GM12874 (cell line): ENCODE results near the gene GPR39.

Experiments
- TF ChIP-seq, protein P1 (sequence below): IDR thresholded peaks from 2 replicates; pipeline ENCODE4 v1.5.1; 2011; ENCODE audit warnings: low read depth, mild to moderate bottlenecking, control low read depth, low read length, moderate library complexity; ENCODE audit not compliant: insufficient read depth

The GPR39 gene

DNA sequence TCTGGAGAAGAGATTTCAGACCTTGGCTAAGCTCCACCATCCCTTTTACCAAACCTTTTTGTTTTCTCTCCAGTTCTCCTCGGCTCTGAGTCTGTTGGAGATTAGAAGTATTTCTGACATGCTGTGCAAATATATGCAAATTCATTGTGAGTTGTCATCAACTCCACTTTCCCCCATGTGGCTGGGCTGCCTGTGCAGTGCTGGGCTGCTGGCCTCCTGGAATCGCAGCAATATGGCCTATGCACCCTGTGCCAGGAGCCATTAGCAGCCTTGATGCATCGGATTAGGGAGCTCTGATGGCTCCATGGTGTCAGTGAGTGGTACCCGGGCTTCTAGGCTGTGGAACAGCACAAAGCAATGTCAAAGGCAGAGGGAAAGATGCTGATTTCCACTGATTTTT lies 80.0 kb downstream of the GPR39 start:
- TF ChIP-seq, protein P1, sequence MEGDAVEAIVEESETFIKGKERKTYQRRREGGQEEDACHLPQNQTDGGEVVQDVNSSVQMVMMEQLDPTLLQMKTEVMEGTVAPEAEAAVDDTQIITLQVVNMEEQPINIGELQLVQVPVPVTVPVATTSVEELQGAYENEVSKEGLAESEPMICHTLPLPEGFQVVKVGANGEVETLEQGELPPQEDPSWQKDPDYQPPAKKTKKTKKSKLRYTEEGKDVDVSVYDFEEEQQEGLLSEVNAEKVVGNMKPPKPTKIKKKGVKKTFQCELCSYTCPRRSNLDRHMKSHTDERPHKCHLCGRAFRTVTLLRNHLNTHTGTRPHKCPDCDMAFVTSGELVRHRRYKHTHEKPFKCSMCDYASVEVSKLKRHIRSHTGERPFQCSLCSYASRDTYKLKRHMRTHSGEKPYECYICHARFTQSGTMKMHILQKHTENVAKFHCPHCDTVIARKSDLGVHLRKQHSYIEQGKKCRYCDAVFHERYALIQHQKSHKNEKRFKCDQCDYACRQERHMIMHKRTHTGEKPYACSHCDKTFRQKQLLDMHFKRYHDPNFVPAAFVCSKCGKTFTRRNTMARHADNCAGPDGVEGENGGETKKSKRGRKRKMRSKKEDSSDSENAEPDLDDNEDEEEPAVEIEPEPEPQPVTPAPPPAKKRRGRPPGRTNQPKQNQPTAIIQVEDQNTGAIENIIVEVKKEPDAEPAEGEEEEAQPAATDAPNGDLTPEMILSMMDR: no peak

DNA sequence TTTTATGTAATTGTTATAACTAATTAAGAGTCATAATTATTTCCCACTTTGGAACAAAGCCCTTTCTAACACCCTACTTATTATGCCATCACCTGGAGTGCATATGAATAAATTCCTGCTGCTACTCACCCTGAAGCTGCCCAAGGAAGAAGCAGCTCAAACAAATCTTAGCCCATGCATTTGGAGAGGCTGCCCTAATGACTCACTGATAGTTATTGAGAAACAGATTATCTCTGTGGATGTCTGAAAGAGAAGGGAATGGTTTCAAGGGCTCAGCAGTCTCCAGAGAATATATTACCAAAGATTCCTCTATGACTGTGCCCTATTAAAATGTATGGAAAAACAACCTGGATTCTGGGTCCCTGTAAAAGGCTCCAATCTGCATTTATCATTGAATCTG lies 81.0 kb downstream of the GPR39 start:
- TF ChIP-seq, protein P1: no peak

DNA sequence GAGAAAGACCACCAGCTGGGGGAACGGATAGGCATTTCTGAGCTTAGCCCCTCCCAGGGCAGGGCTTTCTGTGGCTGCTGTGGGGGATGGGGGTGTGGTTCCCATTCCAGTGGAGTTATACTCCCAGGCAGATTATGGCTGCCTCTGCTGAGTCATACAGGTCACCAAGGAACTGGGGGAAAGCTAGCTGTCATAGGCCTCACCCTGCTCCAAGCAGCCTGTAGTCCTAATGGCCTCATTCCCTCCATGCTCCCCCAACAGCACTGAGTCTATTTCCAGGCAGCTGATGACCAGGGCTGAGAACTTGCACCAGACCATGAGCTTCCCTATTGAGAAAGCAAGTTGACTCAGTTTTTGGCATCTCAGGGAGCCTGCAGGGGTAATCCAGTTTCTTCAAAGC lies 87.1 kb downstream of the GPR39 start:
- TF ChIP-seq, protein P1: no peak

DNA sequence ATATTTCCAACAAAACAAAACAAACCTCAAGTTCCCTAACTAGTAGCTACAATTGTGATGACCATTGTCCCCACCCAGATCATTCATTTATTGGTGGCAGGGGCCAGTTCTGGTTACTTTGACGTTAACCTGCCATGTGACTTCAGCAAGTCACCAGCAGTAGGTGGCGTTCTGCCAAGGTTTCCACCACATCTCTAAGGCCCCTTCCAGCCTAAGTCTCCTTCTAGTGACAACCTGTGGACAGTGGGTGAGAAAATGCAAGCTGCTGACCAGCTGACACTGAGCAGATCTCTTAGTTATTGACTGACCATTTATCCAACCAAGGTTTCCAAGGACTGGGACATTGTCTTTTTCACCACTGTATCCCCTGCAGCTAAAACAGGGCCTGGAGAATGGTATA lies 98.4 kb downstream of the GPR39 start:
- TF ChIP-seq, protein P1: no peak

DNA sequence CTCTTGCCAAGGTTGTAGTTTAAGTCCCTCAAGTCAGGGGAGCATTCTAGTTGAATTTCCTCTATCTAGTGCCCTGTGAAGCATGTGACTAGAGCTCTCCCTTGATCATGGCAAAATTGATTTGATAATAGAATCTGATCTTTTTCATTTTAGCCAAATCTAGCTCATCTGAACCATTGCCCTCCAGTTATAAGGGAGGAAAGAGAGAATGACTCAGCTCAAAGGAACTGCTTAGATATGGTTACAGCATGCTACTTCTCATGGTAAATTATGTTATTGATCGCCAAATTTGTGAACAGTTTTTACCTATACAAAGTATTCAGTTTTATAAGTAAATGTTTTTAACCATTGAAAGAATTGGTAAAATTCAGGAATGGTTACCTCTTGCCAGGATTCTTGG lies 100.8 kb downstream of the GPR39 start:
- TF ChIP-seq, protein P1: no peak

DNA sequence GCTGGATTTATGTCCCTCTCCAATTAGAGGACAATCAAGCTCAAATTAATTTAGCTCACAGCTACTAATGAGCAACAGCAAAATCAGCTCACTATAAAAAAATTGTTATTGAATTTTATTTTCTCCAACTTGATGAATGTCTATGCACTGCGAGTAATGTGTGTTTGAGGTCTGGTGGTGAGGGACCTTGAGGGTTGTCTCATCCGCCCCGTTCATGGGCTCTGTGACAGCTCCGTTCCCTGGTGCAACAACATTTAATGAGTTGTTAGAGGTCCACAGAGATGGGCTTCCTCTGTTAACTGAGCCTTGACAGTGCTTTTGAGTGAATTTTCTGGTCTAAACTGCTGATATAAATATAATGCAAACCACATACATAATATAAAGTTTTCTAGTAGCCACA lies 101.7 kb downstream of the GPR39 start:
- TF ChIP-seq, protein P1: no peak

DNA sequence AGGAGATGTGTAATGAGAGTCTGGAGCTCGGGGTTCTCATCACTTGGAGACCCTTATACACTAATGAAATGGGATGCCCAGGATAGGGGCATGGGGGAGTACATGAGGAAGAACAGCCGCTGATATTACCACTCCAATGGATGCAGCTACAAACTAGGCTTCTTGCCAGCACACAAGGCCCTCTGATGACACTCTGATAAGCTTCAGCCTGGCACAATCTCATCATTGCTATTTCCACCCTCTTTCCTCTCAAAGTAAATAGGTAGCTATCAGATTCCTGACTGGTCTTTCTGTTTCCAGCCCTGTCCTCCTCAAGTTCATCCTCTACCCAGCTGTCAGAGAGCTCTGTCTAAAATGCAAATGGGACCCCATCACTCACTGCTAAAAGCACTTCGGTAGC lies 103.0 kb downstream of the GPR39 start:
- TF ChIP-seq, protein P1: no peak

DNA sequence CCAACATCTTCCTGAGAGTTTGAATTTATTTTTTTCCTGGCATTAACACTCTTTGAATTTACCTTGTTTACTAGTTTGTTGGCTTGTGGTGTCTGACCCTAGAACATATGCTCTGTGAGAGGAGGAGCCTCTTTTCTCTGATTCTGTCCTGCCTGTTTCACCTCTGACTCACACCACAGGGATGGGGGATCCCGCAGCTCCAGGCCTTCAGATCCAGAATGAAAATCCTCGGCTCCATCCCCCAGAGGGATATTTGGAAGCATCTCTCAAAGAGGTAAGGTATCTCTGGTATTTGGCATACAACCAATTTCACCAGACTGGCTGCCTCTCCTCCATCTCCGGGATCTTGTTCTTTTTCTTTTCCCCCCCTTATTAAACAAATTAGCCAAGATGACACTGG lies 104.7 kb downstream of the GPR39 start:
- TF ChIP-seq, protein P1: no peak
